Epithelial cell of prostate (primary cell): ENCODE results near the gene SH2D2A.

Experiments
- DNase-seq: peaks from one replicate; pipeline ENCODE4 v3.0.0-alpha.2; 2011; ENCODE audit warnings: low read depth, low spot score
- H3K27ac ChIP-seq: fragments of 450-650 bp; 2 replicates; pipeline ENCODE4 v1.5.1; 2017; ENCODE audit warnings: mild to moderate bottlenecking

The SH2D2A gene

GRCh38 chr1:156805766-156806511 lies 10.7 kb downstream of the SH2D2A start:
- DNase-seq: peak; percentile 33
- no peak overlapping the region for H3K27ac ChIP-seq

DNA sequence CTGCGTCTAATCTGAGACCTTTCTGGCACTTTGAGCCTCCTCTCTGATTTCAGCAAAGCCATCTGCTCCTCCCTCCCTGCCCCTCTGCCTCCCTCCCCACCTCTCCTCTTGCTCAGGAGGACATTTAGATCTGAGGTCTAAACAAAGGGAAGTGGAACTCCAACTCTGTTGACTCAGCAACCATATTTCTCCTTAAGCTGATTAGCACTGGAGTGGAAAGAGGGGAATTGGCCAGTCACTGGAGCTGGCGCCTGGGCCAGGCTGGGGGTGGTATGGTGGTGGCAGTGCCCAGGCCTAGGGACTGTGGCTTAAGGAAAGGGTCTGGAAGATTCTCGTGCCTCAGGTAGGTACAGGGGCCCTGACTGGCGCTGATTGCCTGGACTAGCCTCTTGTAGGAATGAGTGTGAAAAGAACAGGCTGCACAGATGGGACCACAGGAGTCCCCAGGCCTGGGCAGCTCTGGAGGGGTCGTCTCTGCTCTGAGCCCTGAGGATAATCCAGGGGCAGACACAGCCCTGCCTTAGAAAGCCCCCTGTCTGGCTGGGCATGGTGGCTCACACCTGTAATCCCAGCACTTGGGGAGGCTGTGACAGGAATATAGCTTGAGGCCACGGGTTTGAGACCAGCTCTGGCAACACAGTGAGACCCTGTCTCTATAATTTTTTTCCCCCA lies 11.9 kb downstream of the SH2D2A start:
- no peak for DNase-seq
- no peak overlapping the region for H3K27ac ChIP-seq

DNA sequence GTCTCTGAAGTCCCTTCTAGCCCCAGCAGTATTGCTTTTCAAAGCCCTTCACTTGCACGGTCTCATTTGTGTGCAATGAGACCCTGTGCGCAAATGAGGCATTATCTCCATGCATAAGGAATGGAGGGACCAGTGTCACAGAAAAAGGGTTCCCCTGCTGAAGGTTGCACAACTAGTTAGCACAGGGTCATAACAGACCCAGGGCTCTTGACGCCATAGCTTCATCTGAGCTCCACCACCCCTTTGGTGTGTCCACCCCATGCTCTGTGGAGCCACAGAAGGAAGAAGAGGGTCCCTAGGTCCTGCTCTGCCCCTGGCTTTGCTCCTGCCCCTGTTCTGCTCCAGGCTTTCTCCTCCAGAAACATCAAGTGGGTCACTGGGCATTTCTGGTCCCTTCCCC lies 12.6 kb downstream of the SH2D2A start:
- DNase-seq: no peak
- H3K27ac ChIP-seq: no peak overlapping the region

- DNase-seq: no peak
- no peak overlapping the region for H3K27ac ChIP-seq
These were observed 13.4 kb downstream of the SH2D2A start for GRCh38 chr1:156803086-156803851.

DNA sequence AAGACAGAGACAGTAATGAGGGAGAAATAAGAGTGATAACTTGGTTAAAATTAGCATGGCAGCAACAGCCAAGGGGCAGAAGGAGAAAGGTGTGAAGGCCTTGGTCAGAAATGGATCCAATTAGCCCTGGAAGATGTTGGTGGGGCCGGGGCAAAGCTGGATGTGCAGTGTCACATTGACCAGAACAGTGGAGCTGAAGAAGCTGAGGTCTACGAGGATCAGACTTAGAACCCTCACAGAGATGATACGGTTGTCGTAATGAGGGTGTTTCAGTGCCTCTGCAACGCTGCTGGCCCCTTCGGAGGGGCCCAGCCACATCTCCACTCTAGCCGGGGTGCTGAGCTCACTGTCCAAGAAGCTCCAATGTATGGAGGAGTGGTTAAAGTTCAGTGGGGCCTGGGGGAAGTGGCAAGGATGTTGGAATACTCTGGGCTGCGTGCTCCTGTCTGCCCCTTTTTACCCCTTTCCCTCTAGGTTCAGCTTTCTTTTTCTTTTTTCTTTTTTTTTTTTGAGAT lies 14.2 kb downstream of the SH2D2A start:
- H3K27ac ChIP-seq: no peak overlapping the region
- DNase-seq: no peak

DNA sequence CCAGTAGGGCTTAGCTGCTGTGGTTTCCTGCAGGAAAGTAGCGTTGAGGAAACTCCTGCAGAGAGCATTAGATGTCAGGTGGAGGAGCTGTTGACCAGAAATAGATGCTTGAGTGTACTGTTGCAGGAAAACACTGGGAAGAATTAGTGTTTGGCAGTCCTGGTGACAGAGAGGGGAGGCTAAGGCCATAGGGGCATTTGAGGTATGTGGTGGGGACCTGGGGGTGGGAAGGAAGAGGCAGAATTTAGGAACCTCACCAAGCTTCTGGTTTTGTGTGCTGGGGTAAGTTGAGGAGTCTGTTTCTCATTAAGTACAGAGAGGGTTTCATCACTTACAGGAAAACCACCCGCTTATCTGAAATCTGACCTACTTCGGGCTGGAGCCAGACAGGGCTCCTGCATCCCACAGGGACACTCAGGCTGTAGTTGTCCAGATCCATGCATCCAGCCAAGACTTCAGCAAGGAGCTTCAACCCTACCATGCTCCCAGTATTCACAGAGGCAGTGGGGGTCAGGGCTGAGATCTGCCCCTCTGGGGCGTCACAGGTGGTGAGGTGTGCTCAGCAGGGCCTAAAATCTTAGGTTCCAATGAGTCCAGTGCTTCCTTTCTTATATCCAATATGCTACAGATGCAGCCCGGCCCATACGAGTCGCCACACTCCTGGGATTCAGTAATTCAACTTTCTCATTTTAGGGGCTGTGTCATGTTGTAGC lies 15.1 kb downstream of the SH2D2A start:
- no peak for DNase-seq
- H3K27ac ChIP-seq: no peak overlapping the region

DNA sequence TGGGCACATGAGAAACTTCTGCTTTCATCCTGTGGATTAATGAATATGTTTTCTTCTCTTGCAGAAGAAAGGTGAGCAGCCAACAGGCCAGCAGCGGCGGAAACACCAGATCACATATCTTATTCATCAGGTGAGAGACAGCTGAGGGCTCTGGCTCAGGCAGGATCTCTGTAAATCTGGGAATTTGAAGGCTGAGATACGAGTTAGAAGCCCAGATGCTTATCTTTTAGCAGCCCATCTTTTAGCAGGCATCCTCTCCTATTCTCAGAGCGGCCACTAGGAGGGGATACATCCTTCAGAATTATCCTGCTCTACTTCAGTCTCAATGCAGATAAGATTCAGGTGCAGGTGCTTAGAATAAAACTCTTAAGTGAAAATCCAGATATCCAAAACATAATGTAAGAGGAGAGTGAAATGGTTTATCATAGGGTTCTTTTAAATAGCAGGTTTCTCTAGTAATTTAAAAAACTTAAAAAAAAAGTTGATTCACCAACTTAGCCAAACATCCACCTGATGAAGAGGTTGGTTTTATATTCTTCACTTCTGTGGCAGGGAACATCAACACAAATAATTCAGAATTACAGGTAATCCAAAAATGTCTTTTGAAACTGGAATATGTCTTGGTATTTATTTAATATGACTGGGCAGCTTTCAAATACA lies 19.3 kb downstream of the SH2D2A start:
- no peak for DNase-seq

DNA sequence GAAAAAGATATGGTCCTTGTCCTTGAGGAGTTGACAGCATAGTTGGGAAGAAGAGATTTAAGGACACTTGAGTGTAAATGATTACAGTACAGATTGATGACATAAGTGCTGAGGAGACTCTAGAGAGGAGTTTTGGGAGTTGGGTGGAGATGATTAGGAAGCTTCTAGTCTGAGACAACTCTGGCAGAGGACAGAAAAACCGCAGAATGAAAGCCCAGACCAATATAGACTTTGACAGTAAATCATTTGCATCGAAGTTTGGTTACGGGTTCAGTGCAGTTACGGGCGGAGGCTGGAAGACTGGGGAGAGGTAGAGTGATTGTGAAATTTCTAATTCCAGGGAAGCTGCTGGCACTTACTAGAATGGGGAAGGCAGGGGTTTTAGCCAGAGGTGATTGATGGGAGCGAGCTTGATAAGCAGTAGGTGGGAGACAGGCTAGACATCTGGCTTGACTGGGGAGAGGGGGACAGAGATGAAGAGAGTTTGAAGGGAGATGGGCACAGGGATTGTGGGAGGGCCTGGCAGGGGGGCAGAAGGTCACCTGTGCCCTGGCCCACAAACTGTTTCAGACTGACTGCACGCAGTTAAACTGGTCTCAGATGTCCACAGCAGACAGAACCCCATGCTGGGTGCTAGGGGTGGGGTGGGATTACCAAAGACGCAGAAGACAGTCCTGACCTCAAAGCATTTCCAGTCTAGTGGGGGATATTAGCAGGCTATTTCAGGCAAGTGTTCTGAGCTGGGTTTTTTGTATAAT lies 20.1 kb downstream of the SH2D2A start:
- DNase-seq: no peak

More for the DNA sequence above, 19.3 kb downstream of the SH2D2A start:
- H3K27ac ChIP-seq: no peak overlapping the region

GRCh38 chr1:156795787-156796186 lies 20.9 kb downstream of the SH2D2A start:
- no peak overlapping the region for H3K27ac ChIP-seq
- DNase-seq: no peak

More for the DNA sequence above, 20.1 kb downstream of the SH2D2A start:
- no peak overlapping the region for H3K27ac ChIP-seq

DNA sequence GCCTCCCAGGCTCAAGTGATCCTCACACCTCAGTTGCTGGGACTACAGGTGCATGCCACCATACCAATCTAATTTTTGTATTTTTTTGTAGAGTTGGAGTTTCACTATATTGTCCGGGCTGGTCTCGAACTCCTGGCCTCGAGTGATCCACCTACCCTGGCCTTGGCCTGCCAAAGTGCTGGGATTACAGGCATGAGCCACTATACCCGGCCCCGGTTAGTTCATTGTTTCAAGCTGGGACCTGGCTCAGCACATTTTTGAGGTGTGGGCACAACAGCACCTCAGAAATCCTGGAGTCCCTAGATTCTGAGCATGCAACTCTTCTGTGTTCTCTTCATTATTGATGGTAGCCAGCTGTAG lies 21.3 kb downstream of the SH2D2A start:
- no peak overlapping the region for H3K27ac ChIP-seq
- no peak for DNase-seq

DNA sequence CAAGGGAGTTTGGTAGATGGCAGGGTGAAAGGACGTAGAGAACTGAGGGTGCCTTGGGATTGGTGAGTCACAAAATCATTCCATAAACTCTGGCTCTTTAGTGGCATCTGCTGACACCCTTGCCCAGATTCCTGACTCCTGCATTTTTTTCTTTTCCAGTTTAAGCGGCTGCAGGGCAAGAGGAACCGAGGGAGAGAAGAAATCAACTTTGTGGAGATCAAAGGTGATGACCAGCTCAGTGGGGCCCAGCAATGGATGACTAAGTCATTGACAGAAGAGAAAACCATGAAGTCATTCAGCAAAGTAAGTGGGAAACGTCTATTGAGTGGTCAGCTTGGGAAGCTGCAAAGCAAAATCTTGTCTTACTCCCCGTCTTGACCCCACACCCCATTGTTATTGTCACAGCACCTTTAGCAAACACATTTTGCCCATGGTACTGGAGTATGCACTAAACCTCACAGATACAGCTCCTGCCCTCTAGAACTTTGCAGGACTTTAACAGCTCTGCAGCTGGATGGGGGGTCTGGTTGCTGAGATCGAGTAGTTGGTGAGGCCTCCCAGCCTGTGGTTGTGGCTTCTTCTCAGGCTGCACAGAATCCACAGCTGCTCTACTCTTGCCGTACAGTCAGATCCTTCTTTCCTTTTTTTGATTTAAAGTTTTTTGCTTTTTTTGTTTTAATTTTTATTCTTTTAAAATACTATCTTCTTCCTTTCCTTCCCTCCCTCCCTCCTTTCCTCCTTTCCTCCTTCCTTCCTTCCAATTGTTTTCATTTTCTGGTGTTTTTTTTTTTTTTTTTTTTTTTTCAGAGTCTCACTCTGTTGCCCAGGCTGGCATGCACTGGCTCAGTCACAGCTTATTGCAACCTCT lies 21.9 kb downstream of the SH2D2A start:
- H3K27ac ChIP-seq: no peak overlapping the region
- DNase-seq: no peak

- no peak for DNase-seq
- H3K27ac ChIP-seq: no peak overlapping the region
These were observed 26.9 kb downstream of the SH2D2A start for GRCh38 chr1:156789621-156790318.

GRCh38 chr1:156788136-156788535 lies 28.5 kb downstream of the SH2D2A start:
- H3K27ac ChIP-seq: no peak overlapping the region
- no peak for DNase-seq

DNA sequence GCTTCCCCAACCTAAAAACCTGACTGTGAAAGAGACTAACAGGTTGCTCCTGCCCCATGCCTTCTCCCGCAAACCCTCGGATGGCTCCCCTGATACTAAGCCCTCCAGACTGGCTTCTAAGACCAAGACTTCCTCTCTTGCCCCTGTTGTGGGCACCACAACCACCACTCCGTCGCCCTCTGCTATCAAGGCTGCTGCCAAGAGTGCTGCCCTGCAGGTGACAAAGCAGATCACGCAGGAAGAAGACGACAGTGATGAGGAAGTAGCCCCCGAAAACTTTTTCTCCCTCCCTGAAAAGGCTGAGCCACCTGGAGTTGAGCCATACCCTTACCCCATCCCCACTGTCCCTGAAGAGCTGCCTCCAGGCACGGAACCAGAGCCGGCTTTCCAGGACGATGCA lies 30.0 kb downstream of the SH2D2A start:
- H3K27ac ChIP-seq: no peak overlapping the region
- DNase-seq: no peak

GRCh38 chr1:156785458-156785857 lies 31.2 kb downstream of the SH2D2A start:
- H3K27ac ChIP-seq: no peak overlapping the region
- no peak for DNase-seq

DNA sequence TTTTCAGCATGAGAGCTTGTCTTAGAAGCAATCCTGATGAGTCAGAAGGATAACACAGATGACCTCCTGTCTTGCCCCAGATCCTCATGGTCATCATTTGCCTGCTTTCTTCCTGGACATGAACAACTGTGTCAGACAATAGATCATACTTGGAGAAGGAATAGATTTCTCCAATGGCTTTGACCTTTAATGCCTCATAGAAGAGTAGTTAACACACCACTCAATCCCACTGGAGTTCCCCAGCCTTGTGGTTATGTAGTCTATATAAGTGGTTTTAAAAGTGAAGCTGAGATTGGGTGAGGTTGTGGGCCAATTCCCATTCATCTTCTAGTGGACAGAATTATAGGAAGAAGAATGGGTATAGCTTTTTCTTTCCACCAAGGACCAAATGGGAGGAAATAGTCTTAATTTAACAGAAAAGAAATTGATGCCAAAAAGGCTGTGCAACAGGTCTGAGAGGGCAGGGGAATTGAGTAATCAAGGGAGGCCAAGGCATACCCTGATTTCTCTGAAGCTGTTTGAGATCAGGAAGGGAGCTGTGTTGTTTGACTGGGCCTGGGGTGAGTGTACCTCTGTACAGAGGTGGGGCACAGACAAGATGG lies 35.0 kb downstream of the SH2D2A start:
- no peak for DNase-seq

DNA sequence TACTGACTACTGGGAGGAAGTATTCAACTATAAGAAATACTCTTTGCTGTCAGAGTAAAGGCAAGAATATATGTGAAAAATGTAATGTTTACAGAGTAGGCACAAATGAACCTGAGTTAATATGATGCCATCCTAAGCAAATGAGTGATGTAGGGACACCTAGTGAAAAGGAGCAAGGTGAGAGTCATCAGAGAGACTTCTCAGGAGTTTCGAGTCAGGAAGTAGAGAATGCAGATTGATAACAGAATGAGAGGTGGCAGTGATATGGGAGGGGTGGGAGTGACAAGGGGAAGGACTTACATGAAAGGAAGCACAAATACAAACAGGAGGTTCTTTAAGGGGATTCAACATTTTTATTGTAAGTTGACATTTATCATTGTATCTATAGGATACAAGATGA lies 39.1 kb downstream of the SH2D2A start:
- DNase-seq: no peak
- H3K27ac ChIP-seq: peak overlapping the region; percentile 29

More for the DNA sequence above, 35.0 kb downstream of the SH2D2A start:
- no peak overlapping the region for H3K27ac ChIP-seq
